Measurements from ENCODE around the gene SNX7.

The SNX7 gene, protein sequence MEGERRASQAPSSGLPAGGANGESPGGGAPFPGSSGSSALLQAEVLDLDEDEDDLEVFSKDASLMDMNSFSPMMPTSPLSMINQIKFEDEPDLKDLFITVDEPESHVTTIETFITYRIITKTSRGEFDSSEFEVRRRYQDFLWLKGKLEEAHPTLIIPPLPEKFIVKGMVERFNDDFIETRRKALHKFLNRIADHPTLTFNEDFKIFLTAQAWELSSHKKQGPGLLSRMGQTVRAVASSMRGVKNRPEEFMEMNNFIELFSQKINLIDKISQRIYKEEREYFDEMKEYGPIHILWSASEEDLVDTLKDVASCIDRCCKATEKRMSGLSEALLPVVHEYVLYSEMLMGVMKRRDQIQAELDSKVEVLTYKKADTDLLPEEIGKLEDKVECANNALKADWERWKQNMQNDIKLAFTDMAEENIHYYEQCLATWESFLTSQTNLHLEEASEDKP

DNA sequence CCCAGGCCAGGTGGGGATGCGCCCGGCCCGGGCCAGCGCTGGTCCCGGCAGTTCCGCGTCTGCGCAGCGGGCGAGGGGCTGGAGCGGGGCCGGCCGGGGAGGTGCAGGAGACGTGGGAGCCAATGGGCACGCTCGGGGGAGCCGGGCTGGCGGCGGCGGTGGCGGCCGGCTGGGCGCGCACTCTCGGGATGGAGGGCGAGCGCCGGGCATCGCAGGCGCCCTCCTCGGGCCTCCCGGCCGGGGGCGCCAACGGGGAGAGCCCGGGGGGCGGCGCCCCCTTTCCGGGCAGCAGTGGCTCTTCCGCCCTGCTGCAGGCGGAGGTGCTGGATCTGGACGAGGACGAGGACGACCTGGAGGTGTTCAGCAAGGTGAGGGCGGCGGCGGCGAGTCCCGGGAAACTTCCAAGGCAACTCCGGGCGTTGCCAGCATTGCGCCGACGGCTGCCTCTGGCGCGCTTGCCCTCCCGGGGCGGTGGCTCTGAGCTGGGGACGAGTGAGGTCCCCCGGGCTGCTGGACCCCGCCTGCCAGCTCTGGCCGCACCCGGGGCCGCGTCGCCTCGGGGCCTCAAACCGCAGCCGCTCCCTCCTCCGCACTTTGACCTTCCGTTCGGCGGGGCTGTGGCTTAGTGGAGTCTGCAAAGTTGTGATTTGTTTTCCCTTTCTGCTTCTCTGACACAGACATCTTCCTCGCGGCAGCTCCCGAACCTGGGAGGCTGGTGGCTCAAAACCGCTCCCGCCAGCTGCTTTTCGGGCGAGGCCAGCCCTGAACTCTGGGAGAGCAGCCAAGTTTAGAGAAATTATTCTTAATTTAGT lies at the start of gene SNX7:
Gene SNX7 (plus strand): TSS at position 178 of the 812 bp plus-strand sequence. CDS start 11 bp downstream, at position 189.
- DNase-seq, result no peak

- no peak for DNase-seq
Measured at GRCh38 chr1:98637316-98637715, 24.2 kb upstream of the SNX7 start.

- DNase-seq, result no peak
Measured at GRCh38 chr1:98638185-98638584, 23.3 kb upstream of the SNX7 start.

DNA sequence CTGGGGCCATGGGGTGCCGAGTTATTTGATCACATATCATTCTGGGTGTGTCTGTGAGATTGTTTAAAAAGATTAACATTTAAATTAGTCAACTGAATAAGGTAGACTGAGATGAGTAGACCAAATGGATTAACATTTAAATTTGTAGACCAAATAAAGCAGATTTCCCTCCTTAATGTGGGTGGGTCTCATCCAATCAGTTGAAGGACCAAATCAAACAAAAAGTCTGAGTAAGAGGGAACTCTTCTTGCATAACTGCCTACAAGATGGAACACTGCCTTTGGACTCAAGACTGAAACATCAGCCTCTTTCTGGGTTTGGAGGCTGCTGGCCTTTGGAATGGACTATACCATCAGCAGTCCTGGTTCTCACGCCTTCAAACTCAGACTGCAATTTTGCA lies 17.0 kb upstream of the SNX7 start:
- DNase-seq, result no peak

- no peak for DNase-seq
Measured at GRCh38 chr1:98651116-98651632, 10.3 kb upstream of the SNX7 start.

DNA sequence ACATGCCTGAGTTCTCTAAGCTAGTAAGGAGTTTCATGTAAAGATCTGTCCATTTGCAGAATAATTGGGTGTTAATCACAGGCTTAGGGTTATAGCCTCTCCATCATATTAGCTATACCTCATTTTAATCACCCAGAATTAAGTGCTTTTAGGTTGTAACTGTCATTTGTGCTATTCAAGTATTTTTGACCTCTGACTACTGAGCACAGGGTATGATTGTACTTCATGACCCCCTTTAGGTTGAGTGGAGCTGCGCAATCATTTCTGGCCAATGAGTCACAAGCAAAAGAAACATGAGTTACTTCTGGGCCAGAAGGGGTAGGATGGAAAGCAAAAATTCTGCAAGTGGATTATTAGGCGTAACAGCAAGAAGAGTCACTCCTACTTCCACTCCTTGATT lies 8.4 kb upstream of the SNX7 start:
- DNase-seq, result no peak

GRCh38 chr1:98659879-98660278 lies 1.6 kb upstream of the SNX7 start:
- DNase-seq, result no peak

- no peak for DNase-seq
Measured at GRCh38 chr1:98660940-98661543, 479 bp upstream of the SNX7 start.

DNA sequence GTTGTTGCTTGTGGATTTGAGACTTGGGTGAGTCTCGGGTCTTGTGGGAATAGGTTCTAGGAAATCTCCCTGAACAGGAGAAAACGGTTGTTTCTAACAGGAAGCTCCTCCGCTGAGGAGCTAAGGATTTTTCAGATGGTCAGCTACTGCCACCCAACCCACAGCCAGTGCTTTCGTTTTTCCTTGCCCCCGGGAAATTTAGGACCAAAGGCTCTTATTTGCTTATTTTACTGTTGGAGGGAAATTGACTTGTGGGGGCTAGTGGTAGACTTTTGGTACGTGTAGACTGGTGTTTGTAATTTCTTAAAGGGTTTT lies 792 bp downstream of the SNX7 start:
- DNase-seq, result no peak

DNA sequence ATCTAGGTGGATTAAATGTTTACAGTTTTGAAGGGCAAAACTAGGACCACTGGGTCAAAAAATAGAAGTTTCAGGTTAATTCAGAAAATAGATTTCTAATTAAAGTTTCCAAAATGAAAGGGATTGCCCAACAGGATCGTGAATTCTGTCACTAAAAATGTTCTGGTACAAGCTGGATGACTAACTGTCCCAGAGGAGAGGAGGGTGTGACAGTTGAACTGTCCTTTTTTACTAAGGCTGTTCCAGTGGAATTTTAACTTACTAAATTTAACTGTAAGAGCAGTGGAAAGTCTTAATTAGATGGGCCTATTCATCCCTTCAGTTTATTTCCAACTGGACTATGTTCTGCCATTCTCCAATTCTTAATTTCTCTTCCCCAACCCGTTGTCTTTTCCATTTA lies 7.2 kb downstream of the SNX7 start:
- DNase-seq, result no peak

GRCh38 chr1:98669355-98670296 lies 8.1 kb downstream of the SNX7 start:
- DNase-seq, result no peak

GRCh38 chr1:98672189-98672588 lies 10.7 kb downstream of the SNX7 start:
- no peak for DNase-seq

DNA sequence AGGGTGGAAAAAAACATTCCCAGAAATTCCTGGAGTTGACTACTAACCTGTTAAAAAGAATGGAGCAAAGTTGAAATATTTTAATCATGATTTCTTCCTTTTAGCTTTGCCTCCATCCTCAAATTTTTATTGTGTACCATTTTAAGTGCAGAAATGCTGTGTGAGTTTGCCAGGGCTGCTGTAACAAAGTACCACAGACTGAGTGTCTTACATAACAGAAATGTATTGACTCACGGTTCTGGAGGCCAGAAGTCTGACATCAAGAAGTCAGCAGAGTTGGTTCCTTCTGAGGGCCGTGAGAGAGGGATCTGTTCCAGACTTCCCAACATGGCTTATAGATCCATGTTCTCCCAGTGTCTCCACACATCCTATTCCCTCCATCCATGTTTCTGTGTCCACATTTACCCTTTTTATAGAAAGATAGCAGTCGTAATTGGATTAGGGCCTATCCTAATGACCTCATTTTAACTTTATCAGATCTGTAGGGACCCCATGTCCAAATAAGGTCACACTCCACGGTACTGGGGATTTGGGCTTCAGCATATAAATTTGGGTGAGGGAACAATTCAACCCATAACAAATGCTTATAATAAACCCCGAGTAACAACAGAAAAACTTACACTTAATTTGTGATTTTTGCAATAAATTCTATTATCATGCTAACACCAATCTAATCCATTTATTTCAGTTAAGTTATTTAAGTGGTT lies 12.7 kb downstream of the SNX7 start:
- DNase-seq, result no peak

GRCh38 chr1:98675282-98675681 lies 13.8 kb downstream of the SNX7 start:
- DNase-seq, result no peak

GRCh38 chr1:98677288-98677687 lies 15.8 kb downstream of the SNX7 start:
- DNase-seq, result no peak

DNA sequence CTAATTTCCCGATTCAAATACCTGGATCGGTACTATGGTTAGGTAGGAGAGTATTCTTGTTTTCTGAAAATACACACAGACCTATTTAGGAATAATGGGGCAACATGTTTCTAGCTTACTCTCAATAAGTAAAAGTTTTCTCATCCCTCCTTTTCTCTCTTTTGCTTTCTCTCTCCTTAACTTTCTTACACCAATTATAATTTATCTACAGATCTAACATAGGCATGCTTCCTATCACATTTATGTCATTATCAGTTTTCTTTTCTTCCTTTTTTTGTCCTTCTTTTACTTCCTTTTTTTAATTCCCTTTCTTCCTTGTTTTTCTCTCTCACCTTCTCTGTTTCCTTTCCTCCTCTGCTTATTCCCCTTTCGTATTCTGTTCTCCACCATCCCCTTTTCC lies 20.3 kb downstream of the SNX7 start:
- DNase-seq, result no peak

DNA sequence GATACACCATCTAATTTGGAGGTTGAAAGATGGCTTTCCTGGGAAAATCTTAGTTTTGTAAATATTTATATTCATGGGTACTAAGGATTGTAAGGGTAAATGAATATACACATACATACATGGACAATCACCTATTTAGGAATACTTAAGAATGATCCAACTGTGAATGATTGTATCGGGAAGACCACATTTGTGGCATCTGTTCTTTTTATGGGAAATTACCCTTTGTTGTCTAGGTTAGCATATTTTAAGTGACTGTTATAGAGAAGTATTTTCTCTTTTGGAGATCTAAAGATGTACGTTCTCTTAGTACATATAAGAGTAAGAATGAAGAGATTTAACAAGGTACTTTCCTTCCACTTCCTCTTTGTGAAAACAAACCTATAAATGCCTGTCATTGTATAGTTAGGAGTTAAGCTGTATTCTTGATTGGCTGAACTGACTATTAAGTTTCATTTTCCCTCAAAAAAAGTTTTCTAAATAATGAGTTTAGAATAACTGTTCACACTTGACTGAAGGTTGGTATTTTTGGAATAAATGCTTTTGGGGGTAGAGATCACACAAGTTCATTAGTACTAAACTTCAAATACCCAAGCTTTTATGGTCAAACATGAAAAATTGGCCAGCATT lies 26.7 kb downstream of the SNX7 start:
- no peak for DNase-seq

- no peak for DNase-seq
Measured at GRCh38 chr1:98690576-98690975, 29.1 kb downstream of the SNX7 start.

- DNase-seq, result no peak
Measured at GRCh38 chr1:98692482-98692881, 31.0 kb downstream of the SNX7 start.

GRCh38 chr1:98693385-98693784 lies 31.9 kb downstream of the SNX7 start:
- no peak for DNase-seq

DNA sequence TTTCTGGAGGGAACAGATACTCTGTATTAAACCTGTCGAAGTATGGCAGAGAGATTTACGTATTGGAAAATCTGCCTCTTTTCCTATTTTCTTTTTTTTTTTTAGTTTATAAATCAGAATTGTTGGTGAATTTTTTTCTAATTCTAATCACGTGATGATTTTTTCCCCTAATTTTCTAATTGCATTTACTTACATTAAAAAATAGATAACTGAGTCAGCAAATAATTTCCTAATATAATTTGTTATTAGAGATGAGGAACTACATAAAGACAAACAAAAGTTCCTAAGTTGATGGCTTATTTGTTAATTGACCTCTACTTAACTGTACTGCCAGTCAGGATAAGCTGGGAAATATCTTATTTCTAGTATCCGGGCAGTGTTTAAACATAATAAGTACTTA lies 34.6 kb downstream of the SNX7 start:
- no peak for DNase-seq
